ENCODE results near the gene TMEM18. TPM values are rescaled to one million over a fixed set of nuclear protein-coding genes. Genes with fewer than 3 reads are reported as not detected.
A peak's percentile ranks its signal among the peaks of the same experiment; 100 is the strongest.

Gene TMEM18
- total RNA-seq, 1 experiment from 2014 or later: 30.7 TPM

DNA sequence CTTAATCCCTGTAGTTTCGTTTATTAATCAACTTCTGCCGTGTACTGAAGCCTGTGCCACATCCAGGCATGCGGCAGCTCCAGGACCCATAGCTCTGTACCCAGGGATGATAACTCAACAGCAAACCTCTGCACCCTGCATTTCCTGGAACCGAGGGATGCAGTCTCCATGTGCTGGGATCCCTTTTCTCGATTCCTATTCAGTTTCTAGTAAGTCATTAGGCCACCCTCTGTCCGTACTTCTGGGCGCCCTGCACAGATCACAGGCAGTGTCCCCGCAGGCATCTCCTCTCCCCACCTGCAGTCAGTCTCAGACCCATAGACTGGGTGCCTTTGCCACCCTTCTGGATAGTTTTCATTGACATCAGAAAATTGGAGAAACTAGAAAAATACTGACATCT is 18.8 kb downstream of the TMEM18 start:
- Histone ChIP-seq H2AFZ (ENCODE audit: low read length) (no peak overlapping the region), H2BK15ac (ENCODE audit: low read depth, low read length) (no peak overlapping the region), H2BK120ac (ENCODE audit: low read depth, low read length, poor library complexity, severe bottlenecking) (no peak overlapping the region), H4K8ac (replicated peaks; ENCODE audit: insufficient read length, low read depth, low read length) (no peak overlapping the region), H3K14ac (ENCODE audit: insufficient read depth, low read length) (no peak overlapping the region), H3K4me1 (ENCODE audit: insufficient read depth, low read length) (no peaks in the 10 kb centered on the region), H2BK5ac (ENCODE audit: insufficient read length, low read length) (no peak overlapping the region), H3K4ac (ENCODE audit: low read depth, low read length) (no peak overlapping the region), H3K79me2 (ENCODE audit: insufficient read depth, low read length) (no peaks in the 10 kb centered on the region), H3K9ac (ENCODE audit: extremely low read depth, insufficient read length, low read length) (no peak overlapping the region), H3K9me3 (ENCODE audit: control insufficient read depth, low read depth, low read length) (no peaks in the 10 kb centered on the region), H4K20me1 (ENCODE audit: control insufficient read depth, insufficient read depth, insufficient read length) (no peaks in the 10 kb centered on the region), H4K5ac (ENCODE audit: insufficient read length, low read depth, low read length) (no peak overlapping the region), H2BK12ac (ENCODE audit: insufficient read length, low read depth, low read length) (no peak overlapping the region), H3K23ac (ENCODE audit: insufficient read length, low read depth, low read length) (no peak overlapping the region), H4K91ac (ENCODE audit: insufficient read length, low read depth, low read length) (no peak overlapping the region), H3K23me2 (ENCODE audit: insufficient read length, low read depth, low read length, poor library complexity, severe bottlenecking) (no peaks in the 10 kb centered on the region), H2BK20ac (ENCODE audit: low read depth, low read length, poor library complexity, severe bottlenecking) (no peak overlapping the region), H2AK5ac (ENCODE audit: insufficient read length, low read length) (no peak overlapping the region), H3K79me1 (ENCODE audit: insufficient read depth, low read depth, low read length, poor library complexity, severe bottlenecking) (no peaks in the 10 kb centered on the region), H3T11ph (ENCODE audit: low read length) (no peak overlapping the region), H3K27me3 (ENCODE audit: insufficient read depth, low read length) (no peaks in the 10 kb centered on the region), H3K18ac (ENCODE audit: insufficient read length, low read depth, low read length) (no peak overlapping the region), H3K27ac (ENCODE audit: insufficient read length, low read depth, low read length) (no peak overlapping the region), H3K56ac (ENCODE audit: insufficient read length, low read depth, low read length) (no peak overlapping the region), H3K4me2 (ENCODE audit: insufficient read depth, insufficient read length, low read length) (no peak overlapping the region)
- peaks cover 12% of the 10 kb centered on the region for H3K27me3 Mint-ChIP-seq (ENCODE audit: low read depth)
- DNase-seq: peak; percentile 15
- no peak overlapping the region for H3K4me3 Mint-ChIP-seq
- WGBS (ENCODE audit: extremely low coverage, insufficient read length, low lambda C conversion rate): no CpG with 5 or more reads among the region's 8 CpGs
- TF ChIP-seq, protein P1, sequence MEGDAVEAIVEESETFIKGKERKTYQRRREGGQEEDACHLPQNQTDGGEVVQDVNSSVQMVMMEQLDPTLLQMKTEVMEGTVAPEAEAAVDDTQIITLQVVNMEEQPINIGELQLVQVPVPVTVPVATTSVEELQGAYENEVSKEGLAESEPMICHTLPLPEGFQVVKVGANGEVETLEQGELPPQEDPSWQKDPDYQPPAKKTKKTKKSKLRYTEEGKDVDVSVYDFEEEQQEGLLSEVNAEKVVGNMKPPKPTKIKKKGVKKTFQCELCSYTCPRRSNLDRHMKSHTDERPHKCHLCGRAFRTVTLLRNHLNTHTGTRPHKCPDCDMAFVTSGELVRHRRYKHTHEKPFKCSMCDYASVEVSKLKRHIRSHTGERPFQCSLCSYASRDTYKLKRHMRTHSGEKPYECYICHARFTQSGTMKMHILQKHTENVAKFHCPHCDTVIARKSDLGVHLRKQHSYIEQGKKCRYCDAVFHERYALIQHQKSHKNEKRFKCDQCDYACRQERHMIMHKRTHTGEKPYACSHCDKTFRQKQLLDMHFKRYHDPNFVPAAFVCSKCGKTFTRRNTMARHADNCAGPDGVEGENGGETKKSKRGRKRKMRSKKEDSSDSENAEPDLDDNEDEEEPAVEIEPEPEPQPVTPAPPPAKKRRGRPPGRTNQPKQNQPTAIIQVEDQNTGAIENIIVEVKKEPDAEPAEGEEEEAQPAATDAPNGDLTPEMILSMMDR (conservative IDR thresholded peaks at IDR 0.05): no peak
- H3K36me3 Mint-ChIP-seq (ENCODE audit: insufficient read depth in 1 of 3, low read depth in 3 of 3): peaks cover 0 to under 1% (median 0%) of the 10 kb centered on the region in 3 experiments; a peak in 2 of 7 replicates
- peaks cover 0 to 2% of the 10 kb centered on the region in 2 experiments; a peak in 1 of 5 replicates for H3K9me3 Mint-ChIP-seq
- H3K4me1 Mint-ChIP-seq: 0 out of 4 replicates have a peak, but pooled peaks cover 0 to 2% of the 10 kb centered on the region in 2 experiments
- H3K27ac Mint-ChIP-seq: peak overlapping the region in 1 of 3 experiments; percentile 67; a peak in 1 of 7 replicates
